Tibial nerve (tissue), 4 donors: ENCODE measurements around the gene ANXA2.

Experiments
- CTCF ChIP-seq, 5 experiments: fragments of 200-600 bp in 3 of 5; fragments of 450-650 bp in 2 of 5; sonication (generic) in 3 of 5; IDR thresholded peaks; one replicate each; pipeline ENCODE4 v1.5.1; 2016 to 2019; ENCODE audit warnings: antibody characterized with exemption in 5 of 5, mild to moderate bottlenecking in 3 of 5, moderate library complexity in 2 of 5
- EP300 ChIP-seq, 2 donors: sonication (generic); formaldehyde crosslinking; IDR thresholded peaks; one replicate each; pipeline ENCODE4 v1.6.1; 2017; ENCODE audit warnings: antibody characterized with exemption in 2 of 2, mild to moderate bottlenecking in 1 of 2

DNA sequence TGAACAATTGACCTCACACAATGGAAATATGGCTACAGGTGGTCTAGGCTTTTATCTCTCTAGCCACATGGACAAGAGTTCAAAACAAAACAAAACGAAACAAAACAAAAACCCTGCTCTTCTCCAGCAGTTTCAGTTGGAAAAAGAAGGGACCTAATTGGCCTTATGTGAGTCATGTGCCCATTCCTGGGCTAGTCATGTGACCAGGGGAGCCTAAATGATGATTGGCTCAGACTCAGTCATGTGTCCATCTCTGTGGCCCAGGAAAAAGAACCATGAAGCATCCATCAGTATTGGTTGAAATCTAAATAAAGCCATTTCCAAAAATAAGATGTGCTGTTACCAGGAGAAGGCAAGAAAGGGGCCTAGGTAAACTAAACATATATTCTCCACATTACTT lies 96.8 kb downstream of the ANXA2 start:
- TF ChIP-seq EP300 (IDR thresholded peaks at IDR 0.05) = no peak
- TF ChIP-seq CTCF (IDR thresholded peaks at IDR 0.05) = no peak
